K562 (cell line): ENCODE measurements around the gene IRX6. TPM values are rescaled to one million over a fixed set of nuclear protein-coding genes. Genes with fewer than 3 reads are reported as not detected.

Experiments
- ARNT ChIP-seq, 2 experiments: fragments of 450-650 bp; IDR thresholded peaks; 2 replicates each; pipeline ENCODE4 v1.6.1; 2016; ENCODE audit warnings: mild to moderate bottlenecking in 1 of 2
- ATF1 ChIP-seq, 2 experiments: fragments of 450-650 bp in 1 of 2; IDR thresholded peaks; 2 replicates each; pipeline ENCODE4 v1.6.1; 2016; ENCODE audit warnings: missing compliant biosample characterization in 1 of 2, missing genetic modification characterization in 1 of 2
- HBP1 ChIP-seq: fragments of 450-650 bp; formaldehyde crosslinking; IDR thresholded peaks from 2 replicates; pipeline ENCODE4 v1.4.0; 2022; ENCODE audit warnings: missing genetic modification characterization
- HEY1 ChIP-seq: fragments of 250-450 bp; sonication (Bioruptor Pico); IDR thresholded peaks from 2 replicates; pipeline ENCODE4 v1.5.0; 2020; ENCODE audit warnings: mild to moderate bottlenecking, moderate library complexity, borderline replicate concordance
- HMGXB4 ChIP-seq: sonication (generic); formaldehyde crosslinking; IDR thresholded peaks from 2 replicates; pipeline ENCODE4 v1.8.1; 2023; ENCODE audit warnings: mild to moderate bottlenecking, missing genetic modification reagents
- HOMEZ ChIP-seq: fragments of 250-450 bp; sonication (Bioruptor Pico); IDR thresholded peaks from 2 replicates; pipeline ENCODE4 v1.4.0; 2020; ENCODE audit warnings: mild to moderate bottlenecking, moderate library complexity
- JUN ChIP-seq, 2 experiments: sonication (generic) in 1 of 2; formaldehyde crosslinking in 1 of 2; IDR thresholded peaks; 2 replicates each; pipeline versions ENCODE4 v1.6.1 to v1.8.0; 2012 to 2022; ENCODE audit warnings: borderline replicate concordance in 2 of 2, mild to moderate bottlenecking in 2 of 2, improper control_type of control experiment in 1 of 2, low read depth in 1 of 2, low read length in 1 of 2, missing genetic modification reagents in 1 of 2
- MAZ ChIP-seq, 2 experiments: fragments of 450-650 bp in 1 of 2; sonication (generic) in 1 of 2; formaldehyde crosslinking; IDR thresholded peaks in 1 of 2; conservative IDR thresholded peaks in 1 of 2; 2 replicates each; pipeline versions ENCODE4 v1.4.0 to v1.5.0; 2020; ENCODE audit warnings: mild to moderate bottlenecking in 1 of 2, missing genetic modification reagents in 1 of 2
- NEUROD1 ChIP-seq: fragments of 150-350 bp; IDR thresholded peaks from 2 replicates; pipeline ENCODE4 v1.6.1; 2014; ENCODE audit warnings: borderline replicate concordance, low read length, low read depth; ENCODE audit not compliant: partially characterized antibody
- NR2C1 ChIP-seq, 2 experiments: fragments of 450-650 bp; IDR thresholded peaks; 2 replicates each; pipeline ENCODE4 v1.6.1; 2017; ENCODE audit warnings: mild to moderate bottlenecking in 2 of 2, antibody characterized with exemption in 1 of 2, inconsistent platforms in 1 of 2, missing compliant biosample characterization in 1 of 2, missing genetic modification characterization in 1 of 2
- PHF21A ChIP-seq: fragments of 450-650 bp; IDR thresholded peaks from 2 replicates; pipeline ENCODE4 v1.6.1; 2017; ENCODE audit warnings: low read depth, borderline replicate concordance
- POLR2AphosphoS5 ChIP-seq: IDR thresholded peaks from 2 replicates; pipeline ENCODE4 v1.6.1; 2011; ENCODE audit warnings: mild to moderate bottlenecking, low read depth, low read length, moderate library complexity; ENCODE audit not compliant: control insufficient read depth, insufficient read depth
- STAT5B ChIP-seq: fragments of 250-450 bp; sonication (Bioruptor Pico); IDR thresholded peaks from 2 replicates; pipeline ENCODE4 v1.8.0; 2021; ENCODE audit warnings: mild to moderate bottlenecking, inconsistent platforms
- ZNF217 ChIP-seq: sonication (generic); formaldehyde crosslinking; IDR thresholded peaks from 2 replicates; pipeline ENCODE4 v1.8.0; 2022; ENCODE audit warnings: mild to moderate bottlenecking, missing genetic modification reagents
- ZNF644 ChIP-seq: fragments of 200-800 bp; sonication (Bioruptor generic); IDR thresholded peaks from 2 replicates; pipeline ENCODE4 v1.6.1; 2016; ENCODE audit warnings: low read depth, missing genetic modification characterization, missing compliant biosample characterization
- polyA plus RNA-seq, 8 experiments: library from polyadenylated mRNA; depleted of rRNA in 4 of 8; stranded (reverse) in 5 of 8; unstranded in 3 of 8; fragments of >200 nt; fragmentation: Nextera tagmentation in 2 of 8; fragmentation: Illumina TruSeq in 1 of 8; extraction: Ambion mirVana in 2 of 8; extraction: Trizol in 1 of 8; gene quantifications; 2 replicates each; pipeline versions ENCODE4 v1.2.1 to v1.2.3, GENCODE V29; 2011 to 2014; ENCODE audit warnings: inconsistent platforms in 1 of 8, missing spikeins in 1 of 8
- total RNA-seq, 7 experiments: library from RNA; depleted of rRNA in 6 of 7; stranded (reverse); fragments of >200 nt in 6 of 7; fragmentation: Illumina TruSeq in 2 of 7; extraction: Trizol in 2 of 7; gene quantifications; 2 replicates each; pipeline versions ENCODE4 v1.2.1 to v1.2.3, GENCODE V29; 2011 to 2021; ENCODE audit warnings: low replicate concordance in 1 of 7
- TF ChIP-seq, protein P1 (sequence below): fragments of 450-650 bp; IDR thresholded peaks from 2 replicates; pipeline ENCODE4 v1.6.1; 2018; ENCODE audit warnings: mild to moderate bottlenecking, low read depth; ENCODE audit not compliant: partially characterized antibody
- TF ChIP-seq, protein P2 (sequence below): sonication (generic); formaldehyde crosslinking; IDR thresholded peaks from 2 replicates; pipeline ENCODE4 v1.8.1; 2023; ENCODE audit warnings: mild to moderate bottlenecking, missing genetic modification reagents

The IRX6 gene
- total and polyA plus RNA-seq, 9 of the 15 experiments (the other 6 are each of a cell fraction or from before 2014, with no cell fraction given) = 0.07 to 0.29 (median 0.14) TPM; not detected in 4

- TF ChIP-seq ATF1 (CRISPR knock-in tag; IDR thresholded peaks at IDR 0.05) (no peak), ATF1 (tag; IDR thresholded peaks at IDR 0.05) (no peak), STAT5B (CRISPR knock-in tag) (no peak), HOMEZ (CRISPR knock-in tag) (no peak), NEUROD1 (no peak), HBP1 (CRISPR knock-in tag) (no peak), PHF21A (no peak), ARNT (IDR thresholded peaks at IDR 0.05) (no peak), JUN (IDR thresholded peaks at IDR 0.05; ENCODE audit: borderline replicate concordance, low read depth, low read length) (no peak), JUN (CRISPR knock-in tag; IDR thresholded peaks at IDR 0.05; ENCODE audit: borderline replicate concordance) (no peak), HEY1 (CRISPR knock-in tag) (no peak), ZNF217 (no peak), NR2C1 (IDR thresholded peaks at IDR 0.05) (no peak; the same call in 1 of the 2 replicates), NR2C1 (tag; IDR thresholded peaks at IDR 0.05) (peak; percentile 62), ZNF644 (tag) (no peak), POLR2AphosphoS5 (no peak), HMGXB4 (CRISPR knock-in tag) (no peak), MAZ (CRISPR knock-in tag; conservative IDR thresholded peaks at IDR 0.05 in 1 of 2, IDR thresholded peaks at IDR 0.05 in 1 of 2) (no peak)
- TF ChIP-seq, protein P1, sequence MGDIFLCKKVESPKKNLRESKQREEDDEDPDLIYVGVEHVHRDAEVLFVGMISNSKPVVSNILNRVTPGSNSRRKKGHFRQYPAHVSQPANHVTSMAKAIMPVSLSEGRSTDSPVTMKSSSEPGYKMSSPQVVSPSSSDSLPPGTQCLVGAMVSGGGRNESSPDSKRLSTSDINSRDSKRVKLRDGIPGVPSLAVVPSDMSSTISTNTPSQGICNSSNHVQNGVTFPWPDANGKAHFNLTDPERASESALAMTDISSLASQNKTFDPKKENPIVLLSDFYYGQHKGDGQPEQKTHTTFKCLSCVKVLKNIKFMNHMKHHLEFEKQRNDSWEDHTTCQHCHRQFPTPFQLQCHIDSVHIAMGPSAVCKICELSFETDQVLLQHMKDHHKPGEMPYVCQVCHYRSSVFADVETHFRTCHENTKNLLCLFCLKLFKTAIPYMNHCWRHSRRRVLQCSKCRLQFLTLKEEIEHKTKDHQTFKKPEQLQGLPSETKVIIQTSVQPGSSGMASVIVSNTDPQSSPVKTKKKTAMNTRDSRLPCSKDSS = no peak
- TF ChIP-seq, protein P2, sequence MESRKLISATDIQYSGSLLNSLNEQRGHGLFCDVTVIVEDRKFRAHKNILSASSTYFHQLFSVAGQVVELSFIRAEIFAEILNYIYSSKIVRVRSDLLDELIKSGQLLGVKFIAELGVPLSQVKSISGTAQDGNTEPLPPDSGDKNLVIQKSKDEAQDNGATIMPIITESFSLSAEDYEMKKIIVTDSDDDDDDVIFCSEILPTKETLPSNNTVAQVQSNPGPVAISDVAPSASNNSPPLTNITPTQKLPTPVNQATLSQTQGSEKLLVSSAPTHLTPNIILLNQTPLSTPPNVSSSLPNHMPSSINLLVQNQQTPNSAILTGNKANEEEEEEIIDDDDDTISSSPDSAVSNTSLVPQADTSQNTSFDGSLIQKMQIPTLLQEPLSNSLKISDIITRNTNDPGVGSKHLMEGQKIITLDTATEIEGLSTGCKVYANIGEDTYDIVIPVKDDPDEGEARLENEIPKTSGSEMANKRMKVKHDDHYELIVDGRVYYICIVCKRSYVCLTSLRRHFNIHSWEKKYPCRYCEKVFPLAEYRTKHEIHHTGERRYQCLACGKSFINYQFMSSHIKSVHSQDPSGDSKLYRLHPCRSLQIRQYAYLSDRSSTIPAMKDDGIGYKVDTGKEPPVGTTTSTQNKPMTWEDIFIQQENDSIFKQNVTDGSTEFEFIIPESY (CRISPR knock-in tag) = no peak
These were observed 52.7 kb downstream of the IRX6 start (continued) for GRCh38 chr16:55376567-55377167.
